ENCODE data around the gene FRMPD4. TPM values are rescaled to one million over a fixed set of nuclear protein-coding genes. Genes with fewer than 3 reads are reported as not detected.

The FRMPD4 gene
- total RNA-seq, 1 experiment from 2014 or later, result not detected

- ChIA-PET POLR2A (ENCODE audit: unreplicated experiment) (no interaction called here), CTCF (interaction anchor here (0.6 kb wide), 1 partner anchor 504 kb away, joined by 7 read pairs; no protein-coding TSS in a partner anchor)
- intact Hi-C loops (cut with micrococcal nuclease; ENCODE audit: unreplicated experiment), result no loop called here
- Histone ChIP-seq H4K20me1 (ENCODE audit: insufficient read depth) (no peaks in the 10 kb centered on the region), H3K4me3 (no peak overlapping the region), H3K9me3 (ENCODE audit: insufficient read depth, low read depth) (no peaks in the 10 kb centered on the region), H2AFZ (no peak overlapping the region), H3K9me2 (ENCODE audit: insufficient read depth) (no peaks in the 10 kb centered on the region), H3K4me1 (replicated peaks; ENCODE audit: insufficient read depth) (no peaks in the 10 kb centered on the region), H3K36me3 (ENCODE audit: low read depth) (no peaks in the 10 kb centered on the region), H3F3A (ENCODE audit: insufficient read depth, low read depth) (no peaks in the 10 kb centered on the region), H3K27ac (no peak overlapping the region), H3K27me3 (ENCODE audit: insufficient read depth, low read depth) (no peaks in the 10 kb centered on the region), H3K79me2 (ENCODE audit: low read depth) (no peaks in the 10 kb centered on the region), H3K4me2 (no peak overlapping the region)
- DNase-seq, result no peak
- TF ChIP-seq CTCF (conservative IDR thresholded peaks at IDR 0.05) (no peak), EZH2 (IDR thresholded peaks at IDR 0.05; ENCODE audit: low read depth) (no peak)
- BruUV-seq (replicated peaks), result no TSS peak
Observed at GRCh38 chrX:12446342-12447075, 308.2 kb downstream of the FRMPD4 start.

GRCh38 chrX:12447448-12448064 is 309.3 kb downstream of the FRMPD4 start:
- Histone ChIP-seq H3F3A (ENCODE audit: insufficient read depth, low read depth) (no peaks in the 10 kb centered on the region), H3K36me3 (ENCODE audit: low read depth) (no peaks in the 10 kb centered on the region), H3K27me3 (ENCODE audit: insufficient read depth, low read depth) (no peaks in the 10 kb centered on the region), H3K9me2 (ENCODE audit: insufficient read depth) (no peaks in the 10 kb centered on the region), H3K4me3 (no peak overlapping the region), H3K79me2 (ENCODE audit: low read depth) (no peaks in the 10 kb centered on the region), H2AFZ (no peak overlapping the region), H4K20me1 (ENCODE audit: insufficient read depth) (no peaks in the 10 kb centered on the region), H3K27ac (no peak overlapping the region), H3K9me3 (ENCODE audit: insufficient read depth, low read depth) (no peaks in the 10 kb centered on the region), H3K4me2 (no peak overlapping the region), H3K4me1 (replicated peaks; ENCODE audit: insufficient read depth) (no peaks in the 10 kb centered on the region)
- ChIA-PET POLR2A (ENCODE audit: unreplicated experiment) (no interaction called here), CTCF (interaction anchor here (0.6 kb wide), 2 partner anchors 316 to 505 kb away, joined by 3 to 7 read pairs; no protein-coding TSS in a partner anchor)
- DNase-seq, result no peak
- intact Hi-C loops (cut with micrococcal nuclease; ENCODE audit: unreplicated experiment), result no loop called here
- no peak for TF ChIP-seq EZH2 (IDR thresholded peaks at IDR 0.05; ENCODE audit: low read depth)
- no peak for TF ChIP-seq CTCF (conservative IDR thresholded peaks at IDR 0.05)
- BruUV-seq (replicated peaks), result no TSS peak

- H3F3A ChIP-seq (ENCODE audit: insufficient read depth, low read depth), result no peaks in the 10 kb centered on the region
- no peak overlapping the region for H3K4me3 ChIP-seq
- H4K20me1 ChIP-seq (ENCODE audit: insufficient read depth), result no peaks in the 10 kb centered on the region
- H3K79me2 ChIP-seq (ENCODE audit: low read depth), result no peaks in the 10 kb centered on the region
- H3K9me3 ChIP-seq (ENCODE audit: insufficient read depth, low read depth), result no peaks in the 10 kb centered on the region
- H3K27ac ChIP-seq, result no peak overlapping the region
- CTCF ChIA-PET, result no interaction called here
- H3K27me3 ChIP-seq (ENCODE audit: insufficient read depth, low read depth), result no peaks in the 10 kb centered on the region
- no peak overlapping the region for H2AFZ ChIP-seq
- no peaks in the 10 kb centered on the region for H3K4me1 ChIP-seq (replicated peaks; ENCODE audit: insufficient read depth)
- TF ChIP-seq CTCF (conservative IDR thresholded peaks at IDR 0.05), result no peak
- no peak for TF ChIP-seq EZH2 (IDR thresholded peaks at IDR 0.05; ENCODE audit: low read depth)
- H3K36me3 ChIP-seq (ENCODE audit: low read depth), result no peaks in the 10 kb centered on the region
- POLR2A ChIA-PET (ENCODE audit: unreplicated experiment), result no interaction called here
- H3K9me2 ChIP-seq (ENCODE audit: insufficient read depth), result no peaks in the 10 kb centered on the region
- DNase-seq, result no peak
- no TSS peak for BruUV-seq (replicated peaks)
- intact Hi-C loops (cut with micrococcal nuclease; ENCODE audit: unreplicated experiment), result no loop called here
- no peak overlapping the region for H3K4me2 ChIP-seq
Observed at GRCh38 chrX:12452268-12452667, 314.0 kb downstream of the FRMPD4 start.

Data from PC-9 (cell line).